Fibroblast of lung (primary cell): ENCODE measurements around the gene SPACA5. TPM values are rescaled to one million over a fixed set of nuclear protein-coding genes. Genes with fewer than 3 reads are reported as not detected.

Experiments
- DNase-seq, 2 donors: peaks; one replicate each; pipeline versions ENCODE4 v3.0.0 to v3.0.0-alpha.2; 2010; ENCODE audit warnings: low read depth in 2 of 2
- H2AFZ ChIP-seq: 2 replicates; pipeline ENCODE4 v1.5.1; 2012; ENCODE audit warnings: low read length, control low read depth, inconsistent platforms
- H3K27ac ChIP-seq: 2 replicates; pipeline ENCODE4 v1.5.1; 2011; ENCODE audit warnings: low read length, control low read depth; ENCODE audit not compliant: insufficient read depth
- H3K27me3 ChIP-seq: 2 replicates; pipeline ENCODE4 v1.5.1; 2011; ENCODE audit warnings: mild to moderate bottlenecking, low read length; ENCODE audit not compliant: control insufficient read depth, insufficient read depth
- H3K36me3 ChIP-seq: 2 replicates; pipeline ENCODE4 v1.5.1; 2011; ENCODE audit warnings: low read length; ENCODE audit not compliant: control insufficient read depth, insufficient read depth
- H3K4me1 ChIP-seq: 2 replicates; pipeline ENCODE4 v1.5.1; 2011; ENCODE audit warnings: low read length; ENCODE audit not compliant: control insufficient read depth, insufficient read depth; ENCODE audit errors: extremely low read depth
- H3K4me2 ChIP-seq: 2 replicates; pipeline ENCODE4 v1.5.1; 2011; ENCODE audit warnings: low read length, control low read depth; ENCODE audit not compliant: insufficient read depth; ENCODE audit errors: extremely low read depth
- H3K4me3 ChIP-seq, 4 experiments: fragments of 200-600 bp in 1 of 4; sonication (generic) in 1 of 4; replicated peaks in 1 of 4; 2 replicates each; pipeline ENCODE4 v1.5.1; 2011 to 2016; ENCODE audit warnings: low read length in 4 of 4, low read depth in 3 of 4, mild to moderate bottlenecking in 3 of 4, control low read depth in 2 of 4, inconsistent platforms in 1 of 4, mixed read lengths in 1 of 4; ENCODE audit not compliant: insufficient read depth in 1 of 4; ENCODE audit errors: control extremely low read depth in 1 of 4
- H3K79me2 ChIP-seq: 2 replicates; pipeline ENCODE4 v1.5.1; 2012; ENCODE audit warnings: mild to moderate bottlenecking, low read length, inconsistent platforms; ENCODE audit not compliant: control insufficient read depth, insufficient read depth
- H3K9ac ChIP-seq: 2 replicates; pipeline ENCODE4 v1.5.1; 2011; ENCODE audit warnings: mild to moderate bottlenecking, low read length, control low read depth; ENCODE audit not compliant: insufficient read depth
- H3K9me3 ChIP-seq: 2 replicates; pipeline ENCODE4 v1.5.1; 2012; ENCODE audit warnings: low read depth, low read length; ENCODE audit not compliant: control insufficient read depth, insufficient read depth
- H4K20me1 ChIP-seq: 2 replicates; pipeline ENCODE4 v1.5.1; 2011; ENCODE audit warnings: low read length; ENCODE audit not compliant: control insufficient read depth, insufficient read depth; ENCODE audit errors: extremely low read depth
- CTCF ChIP-seq, 2 donors: IDR thresholded peaks in 1 of 2; conservative IDR thresholded peaks in 1 of 2; 1 replicate in 1 of 2; 2 replicates in 1 of 2; pipeline ENCODE4 v1.5.1; 2011 to 2012; ENCODE audit warnings: low read length in 2 of 2, control low read depth in 1 of 2, inconsistent platforms in 1 of 2, low read depth in 1 of 2, mild to moderate bottlenecking in 1 of 2
- EZH2 ChIP-seq: IDR thresholded peaks from 2 replicates; pipeline ENCODE4 v1.5.1; 2012; ENCODE audit warnings: low read length, control low read depth, mild to moderate bottlenecking; ENCODE audit errors: missing control alignments
- polyA plus RNA-seq, 2 donors: library from polyadenylated mRNA; depleted of rRNA in 1 of 2; stranded (reverse) in 1 of 2; unstranded in 1 of 2; fragments of >200 nt; gene quantifications; 2 replicates each; pipeline ENCODE4 v1.2.1, GENCODE V29; 2011 to 2012; ENCODE audit warnings: missing spikeins in 1 of 2
- total RNA-seq: library from RNA; depleted of rRNA; stranded (reverse); fragments of >200 nt; gene quantifications from 2 replicates; pipeline ENCODE4 v1.2.1, GENCODE V29; 2014

Gene SPACA5
- total and polyA plus RNA-seq, 2 donors (not counting 1 experiment from before 2014, with no cell fraction given), result not detected

GRCh38 chrX:48001260-48001659 lies 5.5 kb upstream of the SPACA5 start:
- Histone ChIP-seq H3K4me2 (no peak overlapping the region), H3K79me2 (peaks cover 2% of the 10 kb centered on the region), H4K20me1 (no peaks in the 10 kb centered on the region), H3K27me3 (no peaks in the 10 kb centered on the region), H3K4me3 (no peak overlapping the region), H3K36me3 (no peaks in the 10 kb centered on the region), H3K9me3 (no peaks in the 10 kb centered on the region), H3K27ac (no peak overlapping the region), H3K4me1 (no peaks in the 10 kb centered on the region), H3K9ac (no peak overlapping the region), H2AFZ (no peak overlapping the region)
- no peak for DNase-seq
- TF ChIP-seq CTCF (conservative IDR thresholded peaks at IDR 0.05 in 1 of 2, IDR thresholded peaks at IDR 0.05 in 1 of 2; ENCODE audit: low read depth in 1 of 2, low read length in 2 of 2) (no peak), EZH2 (no peak)

- Histone ChIP-seq H3K27ac (no peak overlapping the region), H3K4me2 (peak overlapping the region; percentile 15), H2AFZ (no peak overlapping the region), H3K36me3 (no peaks in the 10 kb centered on the region), H3K4me1 (no peaks in the 10 kb centered on the region), H3K9me3 (no peaks in the 10 kb centered on the region), H3K79me2 (peaks cover 2% of the 10 kb centered on the region), H3K27me3 (no peaks in the 10 kb centered on the region), H3K9ac (no peak overlapping the region), H3K4me3 (peak overlapping the region in 2 of 4 experiments; percentile 78 to 86), H4K20me1 (no peaks in the 10 kb centered on the region)
- TF ChIP-seq EZH2 (no peak), CTCF (conservative IDR thresholded peaks at IDR 0.05 in 1 of 2, IDR thresholded peaks at IDR 0.05 in 1 of 2; ENCODE audit: low read depth in 1 of 2, low read length in 2 of 2) (no peak)
- DNase-seq, result no peak
Measured at GRCh38 chrX:48002319-48002718, 4.5 kb upstream of the SPACA5 start.

GRCh38 chrX:48002929-48003328 lies 3.9 kb upstream of the SPACA5 start:
- Histone ChIP-seq H3K4me3 (peak overlapping the region; percentile 41 to 86 (median 66)), H3K9me3 (no peaks in the 10 kb centered on the region), H2AFZ (no peak overlapping the region), H3K9ac (no peak overlapping the region), H3K4me2 (peak overlapping the region; percentile 35), H3K36me3 (no peaks in the 10 kb centered on the region), H4K20me1 (no peaks in the 10 kb centered on the region), H3K79me2 (peaks cover 2% of the 10 kb centered on the region), H3K27me3 (no peaks in the 10 kb centered on the region), H3K27ac (no peak overlapping the region), H3K4me1 (no peaks in the 10 kb centered on the region)
- no peak for DNase-seq
- no peak for TF ChIP-seq CTCF (conservative IDR thresholded peaks at IDR 0.05 in 1 of 2, IDR thresholded peaks at IDR 0.05 in 1 of 2; ENCODE audit: low read depth in 1 of 2, low read length in 2 of 2)
- no peak for TF ChIP-seq EZH2
